ENCODE data around the gene PEAR1. TPM values are rescaled to one million over a fixed set of nuclear protein-coding genes. Genes with fewer than 3 reads are reported as not detected.

The PEAR1 gene
- total RNA-seq, 1 donor from 2014 or later: 1.8 TPM

- H3K27me3 ChIP-seq (ENCODE audit: control insufficient read depth, insufficient read depth, low read length): peaks cover 28% of the 10 kb centered on the region
These were observed 35.0 kb upstream of the PEAR1 start for GRCh38 chr1:156858555-156858956.

GRCh38 chr1:156858959-156859522 is 34.5 kb upstream of the PEAR1 start, which contains the start of gene INSRR:
INSRR (minus strand) TSS chr1:156859117; CDS start chr1:156858621, 496 bp downstream.
- DNase-seq (ENCODE audit: low read depth): no peak
- H3K4me3 ChIP-seq (ENCODE audit: low read depth, low read length): no peak within 1 kb of the TSS
- no peak for TF ChIP-seq CTCF (IDR thresholded peaks at IDR 0.05; ENCODE audit: insufficient read depth, low read length, severe bottlenecking)
- H3K36me3 ChIP-seq (ENCODE audit: control insufficient read depth, insufficient read depth, low read length): no peaks in the 10 kb centered on the region
- H3K27me3 ChIP-seq (ENCODE audit: control insufficient read depth, insufficient read depth, low read length): peaks cover 28% of the 10 kb centered on the region
- FAIRE-seq: no peak

More at GRCh38 chr1:156858555-156858956, 35.0 kb upstream of the PEAR1 start:
- H3K4me3 ChIP-seq (ENCODE audit: low read depth, low read length): no peak overlapping the region
- no peak for FAIRE-seq
- TF ChIP-seq CTCF (IDR thresholded peaks at IDR 0.05; ENCODE audit: insufficient read depth, low read length, severe bottlenecking): no peak
- no peak for DNase-seq (ENCODE audit: low read depth)
- no peaks in the 10 kb centered on the region for H3K36me3 ChIP-seq (ENCODE audit: control insufficient read depth, insufficient read depth, low read length)

DNA sequence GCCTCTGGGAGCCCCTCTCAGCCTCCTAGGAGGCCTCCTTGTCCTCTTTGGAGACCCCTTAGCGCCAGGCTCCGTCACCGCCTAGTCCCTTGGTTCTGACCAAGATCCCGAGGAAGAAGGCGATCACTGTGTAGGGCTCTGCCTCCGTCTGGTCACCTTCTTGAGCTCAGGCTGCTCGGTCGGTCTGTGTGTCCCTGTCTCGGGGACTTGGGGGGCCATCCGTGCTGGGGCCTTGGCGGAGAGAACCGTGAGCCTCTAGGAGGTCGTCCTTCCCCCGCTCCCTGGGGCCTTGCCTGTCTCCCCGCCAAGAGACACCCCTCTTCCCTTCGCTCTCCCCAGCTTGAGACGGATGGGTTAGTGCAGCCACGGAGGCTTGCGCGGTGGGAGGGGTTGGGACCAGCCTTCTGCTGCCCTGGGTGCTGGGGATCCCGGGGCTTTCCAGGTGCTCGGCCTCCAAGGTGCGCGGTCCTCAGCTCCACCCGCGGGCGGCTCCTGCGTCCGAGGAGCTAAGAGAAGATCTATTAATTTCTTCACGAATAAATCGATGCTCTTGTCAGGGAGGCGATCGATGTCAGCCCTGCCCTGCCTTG is 33.9 kb upstream of the PEAR1 start:
- peaks cover 28% of the 10 kb centered on the region for H3K27me3 ChIP-seq (ENCODE audit: control insufficient read depth, insufficient read depth, low read length)
- no peak for FAIRE-seq

DNA sequence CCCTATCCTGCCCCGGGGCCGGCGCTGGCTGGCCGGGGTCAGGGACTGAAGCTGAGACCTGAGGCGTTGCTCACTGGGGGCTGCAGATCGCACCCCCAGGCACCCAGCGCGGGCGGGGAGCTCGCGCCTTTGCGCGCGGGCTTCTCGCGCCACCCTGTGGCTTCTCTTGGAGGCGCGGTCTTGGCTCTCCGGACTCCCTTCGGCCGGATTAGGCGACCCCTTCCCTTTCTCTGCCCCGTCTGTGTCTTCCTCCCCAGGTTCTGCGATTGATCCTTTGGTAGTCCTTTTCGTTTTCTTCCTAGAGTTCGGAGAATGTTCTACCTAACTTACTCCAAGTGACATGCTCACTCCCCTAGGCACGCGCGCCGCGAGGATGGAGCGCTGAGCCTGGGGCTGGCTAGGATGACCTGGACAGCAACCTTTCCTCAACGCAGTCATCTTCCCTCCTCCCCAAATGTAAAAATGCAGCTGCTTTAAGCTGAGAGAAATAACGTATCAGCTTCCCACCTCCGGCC is 33.3 kb upstream of the PEAR1 start:
- DNase-seq (ENCODE audit: low read depth): no peak
- Histone ChIP-seq H3K27me3 (ENCODE audit: control insufficient read depth, insufficient read depth, low read length) (peaks cover 28% of the 10 kb centered on the region), H3K36me3 (ENCODE audit: control insufficient read depth, insufficient read depth, low read length) (no peaks in the 10 kb centered on the region), H3K4me3 (ENCODE audit: low read depth, low read length) (no peak overlapping the region)
- TF ChIP-seq CTCF (IDR thresholded peaks at IDR 0.05; ENCODE audit: insufficient read depth, low read length, severe bottlenecking): peak; percentile 90
- no peak for FAIRE-seq

More for the DNA sequence above, 33.9 kb upstream of the PEAR1 start:
- no peaks in the 10 kb centered on the region for H3K36me3 ChIP-seq (ENCODE audit: control insufficient read depth, insufficient read depth, low read length)
- no peak for TF ChIP-seq CTCF (IDR thresholded peaks at IDR 0.05; ENCODE audit: insufficient read depth, low read length, severe bottlenecking)
- no peak for DNase-seq (ENCODE audit: low read depth)
- no peak overlapping the region for H3K4me3 ChIP-seq (ENCODE audit: low read depth, low read length)

DNA sequence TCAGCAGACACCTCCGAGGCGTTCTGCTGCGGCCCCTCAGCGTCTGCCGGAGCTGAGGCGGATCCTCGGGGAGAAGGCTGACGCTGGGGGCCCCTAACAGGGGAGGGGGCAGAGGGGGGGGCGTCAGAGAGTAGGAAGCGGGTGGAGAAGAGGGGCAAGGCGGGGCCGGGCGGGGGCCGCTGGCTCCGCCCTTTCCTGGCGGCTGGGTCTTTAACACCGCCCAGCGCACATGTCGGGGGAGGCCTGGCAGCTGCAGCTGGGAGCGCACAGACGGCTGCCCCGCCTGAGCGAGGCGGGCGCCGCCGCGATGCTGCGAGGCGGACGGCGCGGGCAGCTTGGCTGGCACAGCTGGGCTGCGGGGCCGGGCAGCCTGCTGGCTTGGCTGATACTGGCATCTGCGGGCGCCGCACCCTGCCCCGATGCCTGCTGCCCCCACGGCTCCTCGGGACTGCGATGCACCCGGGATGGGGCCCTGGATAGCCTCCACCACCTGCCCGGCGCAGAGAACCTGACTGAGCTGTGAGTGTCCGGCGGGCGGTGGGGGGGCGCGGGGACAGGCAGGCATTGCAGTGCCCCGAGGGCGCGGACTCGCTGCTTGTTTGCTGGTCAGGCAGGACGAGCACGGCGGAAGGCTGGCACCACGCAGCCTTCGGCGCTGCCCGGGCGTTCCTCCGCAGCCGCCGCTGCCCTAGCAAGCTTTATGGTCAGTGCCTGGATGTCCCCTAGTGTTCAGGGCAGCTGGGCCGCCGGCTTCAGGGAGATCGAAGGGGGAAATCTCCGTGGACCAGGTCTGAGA is 32.7 kb upstream of the PEAR1 start, which contains the start of gene NTRK1:
Gene NTRK1 (plus strand): TSS at position 238 of the 796 bp plus-strand sequence. CDS start 70 bp downstream, at position 308.
- Histone ChIP-seq H3K36me3 (ENCODE audit: control insufficient read depth, insufficient read depth, low read length) (no peaks in the 10 kb centered on the region), H3K27me3 (ENCODE audit: control insufficient read depth, insufficient read depth, low read length) (peaks cover 30% of the 10 kb centered on the region), H3K4me3 (ENCODE audit: low read depth, low read length) (no peak within 1 kb of the TSS)
- no peak for TF ChIP-seq CTCF (IDR thresholded peaks at IDR 0.05; ENCODE audit: insufficient read depth, low read length, severe bottlenecking)
- FAIRE-seq: no peak
- no peak for DNase-seq (ENCODE audit: low read depth)

Data from bronchial epithelial cell (primary cell).